OCI-LY1 (cell line): ENCODE data around the gene STARD7.

Experiments
- CTCF ChIP-seq: fragments of 200-600 bp; sonication (generic), shearing (Covaris generic); IDR thresholded peaks from 2 replicates; pipeline ENCODE4 v1.5.1; 2017; ENCODE audit warnings: mild to moderate bottlenecking, antibody characterized with exemption, low read length, moderate library complexity, mixed read lengths
- EZH2 ChIP-seq: fragments of 200-600 bp; sonication (generic), shearing (Covaris generic); IDR thresholded peaks from 2 replicates; pipeline ENCODE4 v1.8.0; 2017; ENCODE audit warnings: borderline replicate concordance, mixed run types, mild to moderate bottlenecking, antibody characterized with exemption, low read length, moderate library complexity, mixed read lengths

- TF ChIP-seq CTCF, result peak; percentile 32; the same call in 1 of the 2 replicates
- TF ChIP-seq EZH2, result no peak
Observed at GRCh38 chr2:96213379-96213778, 4.8 kb upstream of the STARD7 start.
